GM18505 (cell line): ENCODE data around the gene HDHD2.
"Not testable (repeated sequence)": the region's sequence is repeated elsewhere in the genome, so short reads cannot be mapped to it uniquely, and the experiment has no call there.

Source experiments
- ATAC-seq: cut with Tn5 transposase; IDR thresholded peaks from one replicate; pipeline ENCODE4 v1.9.1; 2021; ENCODE audit not compliant: unreplicated experiment
- POLR2A ChIP-seq: IDR thresholded peaks from 4 replicates; pipeline ENCODE4 v1.6.1; 2011; ENCODE audit warnings: borderline replicate concordance; ENCODE audit not compliant: insufficient read depth, insufficient read length; ENCODE audit errors: extremely low read depth

HDHD2 gene

GRCh38 chr18:47163241-47163640 is 12.9 kb upstream of the HDHD2 start:
- ATAC-seq, result peak; percentile 63
- TF ChIP-seq POLR2A, result no peak

- no peak for TF ChIP-seq POLR2A
- ATAC-seq, result no peak
Measured at GRCh38 chr18:47160256-47160655, 10.0 kb upstream of the HDHD2 start.

- ATAC-seq, result not testable (repeated sequence)
Measured at GRCh38 chr18:47158404-47158803, 8.1 kb upstream of the HDHD2 start.

DNA sequence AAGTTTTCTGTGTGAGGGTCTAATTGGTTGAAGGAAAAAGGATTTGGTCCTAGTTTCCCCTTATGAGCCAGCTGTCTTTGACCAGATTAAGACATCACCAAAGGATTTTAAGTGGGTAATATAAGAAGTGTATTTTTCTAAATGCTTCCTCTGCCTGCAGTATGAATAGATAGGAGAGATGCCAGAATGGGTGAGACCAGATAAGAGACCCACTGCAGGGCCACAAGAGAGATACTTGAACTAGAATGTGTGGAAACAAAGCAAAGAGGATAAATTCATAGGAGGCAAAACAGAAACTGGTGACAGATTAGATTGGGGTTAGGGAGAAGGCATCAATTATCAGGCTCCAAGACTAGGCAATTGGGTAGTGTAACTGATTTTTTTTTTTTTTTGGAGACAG is 1.1 kb upstream of the HDHD2 start:
- no peak for TF ChIP-seq POLR2A
- ATAC-seq, result no peak

DNA sequence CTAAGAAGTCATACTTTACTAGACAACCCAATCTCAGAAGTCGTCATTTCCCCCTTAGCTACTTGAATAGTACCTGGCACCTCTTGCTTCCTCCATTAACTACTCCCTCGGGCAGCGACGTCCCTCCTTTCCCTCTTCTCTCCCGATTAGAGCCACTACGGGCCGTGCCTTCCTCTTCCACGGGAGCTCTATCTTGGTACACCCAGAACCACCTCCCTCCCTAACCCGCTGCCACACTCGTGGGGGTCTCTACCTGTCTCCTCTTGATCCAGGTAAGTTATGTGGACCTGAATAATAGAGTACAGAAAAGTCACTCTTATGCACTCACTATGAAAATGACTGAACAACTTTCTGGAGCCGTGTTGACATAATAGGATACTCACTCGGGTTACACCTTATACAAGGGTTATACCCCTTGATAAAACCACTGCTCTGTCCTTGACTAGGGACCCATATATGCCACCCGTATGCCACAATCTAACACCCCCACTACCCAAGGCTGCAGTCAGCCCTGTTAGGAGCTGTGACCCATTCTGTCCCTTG is 595 bp upstream of the HDHD2 start:
- no peak for TF ChIP-seq POLR2A
- ATAC-seq, result no peak

DNA sequence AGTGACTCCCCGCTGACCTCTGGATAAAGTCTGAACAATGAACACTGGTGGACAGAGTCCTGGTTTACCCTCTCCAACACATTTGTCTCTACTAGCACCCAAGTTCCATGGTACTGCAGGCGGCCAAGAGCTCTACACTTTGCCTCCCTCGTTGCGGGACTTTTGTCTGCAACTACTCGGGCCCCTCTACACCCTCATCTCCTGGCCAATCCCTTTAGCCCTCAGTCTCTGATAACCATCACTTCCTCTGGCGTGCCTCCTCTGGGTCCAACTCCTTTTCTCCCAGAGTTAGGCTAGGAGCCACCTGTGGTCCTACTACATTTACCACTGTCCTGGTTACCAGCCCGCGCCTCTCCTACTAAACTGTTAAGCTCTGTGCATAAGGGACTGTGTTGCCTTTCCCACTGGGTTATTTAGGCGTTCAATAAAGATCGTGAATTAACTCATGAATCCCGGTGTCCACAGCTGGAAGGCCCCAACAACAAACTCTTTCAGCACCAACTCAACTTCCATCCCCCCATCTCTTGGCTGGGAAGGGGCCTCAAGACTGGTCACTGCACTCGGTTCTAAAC is 757 bp downstream of the HDHD2 start:
- no peak for ATAC-seq
- TF ChIP-seq POLR2A, result no peak

- ATAC-seq, result no peak
- no peak for TF ChIP-seq POLR2A
Measured at GRCh38 chr18:47146206-47146605, 4.1 kb downstream of the HDHD2 start.

DNA sequence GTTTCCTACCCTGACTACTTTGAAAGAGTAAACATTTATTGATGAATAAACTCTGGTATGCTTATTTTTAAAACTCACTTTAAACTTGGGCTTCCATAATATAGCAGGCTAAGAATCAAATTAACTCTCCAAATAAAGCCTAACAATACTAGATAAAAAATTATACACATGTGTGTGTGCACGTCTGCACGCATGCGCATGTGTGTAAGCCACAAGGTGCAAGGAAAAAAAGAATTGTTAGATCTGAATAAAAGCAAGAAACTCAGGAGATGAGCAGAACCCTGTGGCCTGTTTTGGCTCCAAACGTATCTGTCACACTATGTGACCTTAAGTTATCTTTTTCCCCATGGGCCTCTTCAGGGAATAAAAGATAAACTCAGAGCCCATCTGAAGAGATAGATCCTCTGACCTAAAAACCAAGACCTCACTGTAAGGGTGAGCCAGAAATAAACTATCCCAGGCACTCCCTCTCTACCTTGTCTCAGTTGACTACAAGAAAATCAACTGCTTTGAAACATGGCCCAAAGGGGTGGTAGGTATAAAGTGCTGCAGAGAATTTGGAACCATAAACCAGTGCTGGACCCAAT is 6.3 kb downstream of the HDHD2 start:
- no peak for ATAC-seq
- TF ChIP-seq POLR2A, result no peak

- no peak for ATAC-seq
Measured at GRCh38 chr18:47143153-47143552, 7.1 kb downstream of the HDHD2 start.

GRCh38 chr18:47141289-47141688 is 9.0 kb downstream of the HDHD2 start:
- no peak for TF ChIP-seq POLR2A
- ATAC-seq, result no peak

More at GRCh38 chr18:47143153-47143552, 7.1 kb downstream of the HDHD2 start:
- no peak for TF ChIP-seq POLR2A

- ATAC-seq, result no peak
- TF ChIP-seq POLR2A, result no peak
Measured at GRCh38 chr18:47121146-47121545, 29.2 kb downstream of the HDHD2 start.

GRCh38 chr18:47120428-47120827 is 29.9 kb downstream of the HDHD2 start:
- ATAC-seq, result peak; percentile 97
- no peak for TF ChIP-seq POLR2A

GRCh38 chr18:47118981-47119380 is 31.3 kb downstream of the HDHD2 start:
- ATAC-seq, result no peak
- no peak for TF ChIP-seq POLR2A

- no peak for ATAC-seq
- no peak for TF ChIP-seq POLR2A
Measured at GRCh38 chr18:47115205-47115604, 35.1 kb downstream of the HDHD2 start.
